VCaP (cell line): ENCODE results near the gene NHSL2.

Experiments
- H3K27ac ChIP-seq: fragments of 450-650 bp; 2 replicates; pipeline ENCODE4 v1.5.1; 2017
- CTCF ChIP-seq: fragments of 450-650 bp; conservative IDR thresholded peaks from 2 replicates; pipeline ENCODE4 v1.5.1; 2017; ENCODE audit warnings: mild to moderate bottlenecking, moderate library complexity

Gene NHSL2

GRCh38 chrX:72027914-72028307 is 117.3 kb downstream of the NHSL2 start:
- no peak overlapping the region for H3K27ac ChIP-seq
- TF ChIP-seq CTCF = no peak

- H3K27ac ChIP-seq = no peak overlapping the region
These were observed 118.2 kb downstream of the NHSL2 start for GRCh38 chrX:72028701-72029470.

GRCh38 chrX:72029483-72030411 is 119.1 kb downstream of the NHSL2 start:
- no peak overlapping the region for H3K27ac ChIP-seq
- no peak for TF ChIP-seq CTCF

More at GRCh38 chrX:72028701-72029470, 118.2 kb downstream of the NHSL2 start:
- no peak for TF ChIP-seq CTCF

GRCh38 chrX:72030431-72030830 is 119.8 kb downstream of the NHSL2 start:
- TF ChIP-seq CTCF = no peak
- H3K27ac ChIP-seq = no peak overlapping the region

GRCh38 chrX:72031118-72031517 is 120.5 kb downstream of the NHSL2 start:
- no peak for TF ChIP-seq CTCF
- H3K27ac ChIP-seq = no peak overlapping the region

GRCh38 chrX:72031634-72032033 is 121.0 kb downstream of the NHSL2 start:
- no peak overlapping the region for H3K27ac ChIP-seq
- TF ChIP-seq CTCF = no peak

GRCh38 chrX:72037601-72038000 is 127.0 kb downstream of the NHSL2 start:
- no peak overlapping the region for H3K27ac ChIP-seq
- no peak for TF ChIP-seq CTCF
